Measurements from ENCODE around the gene RPAIN.

Gene RPAIN

DNA sequence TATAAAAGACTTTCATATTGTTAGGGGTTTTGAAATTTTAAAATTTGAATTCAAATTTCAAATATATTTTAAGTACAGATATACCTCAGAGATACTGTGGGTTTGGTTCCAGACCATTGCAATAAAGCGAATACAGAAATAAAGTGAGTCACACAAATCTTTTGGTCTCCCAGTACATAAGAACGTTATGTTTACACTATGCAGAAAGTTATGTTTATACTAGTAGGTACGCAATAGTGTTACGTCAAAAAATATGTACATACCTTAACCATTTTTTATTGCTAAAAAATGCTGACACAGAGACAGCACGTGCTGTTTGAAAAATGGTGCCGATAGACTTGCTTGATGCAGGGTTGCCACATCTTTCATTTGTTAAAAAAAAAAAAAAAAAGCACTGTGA, 20.2 kb upstream of the RPAIN start:
- H3K4me1 ChIP-seq (ENCODE audit: control insufficient read depth in 2 of 2, insufficient read depth in 2 of 2, low read length in 2 of 2), result no peaks in the 10 kb centered on the region
- H3K27me3 ChIP-seq (ENCODE audit: control insufficient read depth in 2 of 2, insufficient read depth in 2 of 2, low read length in 2 of 2), result no peaks in the 10 kb centered on the region
- H3K4me3 ChIP-seq (ENCODE audit: low read length in 2 of 2), result no peak overlapping the region
- no peak overlapping the region for H3K27ac ChIP-seq (ENCODE audit: low read depth in 2 of 2, low read length in 2 of 2)
- peaks cover 51 to 65% of the 10 kb centered on the region in 2 donors for H3K36me3 ChIP-seq (ENCODE audit: control insufficient read depth in 2 of 2, insufficient read depth in 2 of 2, low read length in 2 of 2)
- no peaks in the 10 kb centered on the region for H3K9me3 ChIP-seq (ENCODE audit: control insufficient read depth in 2 of 2, low read length in 2 of 2)
- H3K9ac ChIP-seq (ENCODE audit: low read depth in 1 of 2, low read length in 2 of 2), result no peak overlapping the region

DNA sequence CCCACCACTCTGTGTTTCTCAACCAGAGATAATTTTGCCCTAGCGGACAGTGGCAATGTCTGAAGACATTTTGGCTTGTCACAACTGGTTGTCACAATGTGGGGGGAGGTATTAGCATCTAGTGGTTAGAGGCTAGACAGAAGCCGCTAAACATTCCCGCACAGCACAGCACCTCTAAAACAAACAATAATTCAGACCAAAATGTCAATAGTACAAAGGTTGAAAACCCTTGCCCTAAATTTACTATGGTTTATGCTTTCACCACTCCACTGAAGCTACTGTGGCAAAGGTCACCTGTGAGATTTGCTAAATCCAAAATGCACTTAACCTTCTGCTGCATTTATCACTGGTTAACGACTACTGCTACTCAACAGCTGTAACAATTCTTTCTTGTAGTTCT, 14.6 kb upstream of the RPAIN start:
- Histone ChIP-seq H3K9ac (ENCODE audit: low read depth in 1 of 2, low read length in 2 of 2) (no peak overlapping the region), H3K36me3 (ENCODE audit: control insufficient read depth in 2 of 2, insufficient read depth in 2 of 2, low read length in 2 of 2) (peaks cover 69 to 77% of the 10 kb centered on the region in 2 donors), H3K4me3 (ENCODE audit: low read length in 2 of 2) (no peak overlapping the region), H3K9me3 (ENCODE audit: control insufficient read depth in 2 of 2, low read length in 2 of 2) (no peaks in the 10 kb centered on the region), H3K27ac (ENCODE audit: low read depth in 2 of 2, low read length in 2 of 2) (no peak overlapping the region), H3K4me1 (ENCODE audit: control insufficient read depth in 2 of 2, insufficient read depth in 2 of 2, low read length in 2 of 2) (peaks cover 0 to 7% of the 10 kb centered on the region in 2 donors), H3K27me3 (ENCODE audit: control insufficient read depth in 2 of 2, insufficient read depth in 2 of 2, low read length in 2 of 2) (no peaks in the 10 kb centered on the region)

DNA sequence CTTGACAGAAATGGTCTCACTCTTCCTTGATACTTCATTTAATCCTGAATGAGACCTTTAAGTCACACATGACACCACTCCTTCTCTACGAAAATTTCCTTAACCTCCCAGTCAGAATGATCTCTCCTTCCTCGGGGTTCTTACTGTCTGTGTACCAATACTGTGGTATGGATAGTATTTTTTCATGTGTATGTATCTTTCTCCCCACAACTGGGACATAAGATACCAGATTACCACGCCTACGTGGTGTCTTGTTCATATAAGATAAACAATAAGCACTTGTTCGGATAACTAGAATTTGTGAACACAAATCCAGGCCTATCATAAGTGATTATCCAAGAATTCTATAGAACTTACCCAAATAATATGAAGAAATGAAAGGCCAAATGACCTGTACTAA, 11.8 kb upstream of the RPAIN start:
- no peaks in the 10 kb centered on the region for H3K27me3 ChIP-seq (ENCODE audit: control insufficient read depth in 2 of 2, insufficient read depth in 2 of 2, low read length in 2 of 2)
- no peak overlapping the region for H3K4me3 ChIP-seq (ENCODE audit: low read length in 2 of 2)
- H3K9ac ChIP-seq (ENCODE audit: low read depth in 1 of 2, low read length in 2 of 2), result no peak overlapping the region
- no peaks in the 10 kb centered on the region for H3K9me3 ChIP-seq (ENCODE audit: control insufficient read depth in 2 of 2, low read length in 2 of 2)
- peaks cover 0 to 7% of the 10 kb centered on the region in 2 donors for H3K4me1 ChIP-seq (ENCODE audit: control insufficient read depth in 2 of 2, insufficient read depth in 2 of 2, low read length in 2 of 2)
- peaks cover 71 to 79% of the 10 kb centered on the region in 2 donors for H3K36me3 ChIP-seq (ENCODE audit: control insufficient read depth in 2 of 2, insufficient read depth in 2 of 2, low read length in 2 of 2)
- no peak overlapping the region for H3K27ac ChIP-seq (ENCODE audit: low read depth in 2 of 2, low read length in 2 of 2)

DNA sequence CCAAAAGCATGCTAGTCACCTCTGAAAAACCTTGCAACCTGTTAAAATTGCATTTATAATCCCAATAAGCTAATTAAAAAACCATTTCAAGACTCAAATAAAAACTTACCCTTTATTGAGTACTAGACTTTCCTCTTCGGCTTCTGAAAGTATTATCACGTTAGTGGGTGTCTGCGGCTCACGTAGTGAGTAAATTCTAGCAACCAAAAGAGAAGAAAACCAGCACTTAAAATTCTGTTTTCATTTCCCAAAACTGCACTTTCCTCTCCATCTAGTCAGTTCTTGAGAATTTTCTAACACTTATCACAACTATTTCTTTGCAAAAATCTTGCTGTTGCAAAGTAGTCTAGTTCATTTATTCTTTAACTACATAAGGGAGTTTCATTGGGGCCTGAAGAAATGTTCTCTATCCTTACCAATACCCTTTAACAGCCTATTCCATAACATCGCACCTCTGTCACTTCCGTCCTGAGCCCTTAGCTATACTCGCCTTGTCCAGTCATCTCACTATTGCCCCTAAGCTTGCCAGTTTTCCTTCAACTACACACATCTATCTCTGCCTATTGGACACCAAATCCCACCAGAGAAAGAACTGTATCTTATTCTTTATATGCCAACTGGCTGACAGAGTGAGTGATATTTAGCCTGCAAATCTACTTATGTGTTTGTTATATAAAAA, 9.2 kb upstream of the RPAIN start:
- Histone ChIP-seq H3K36me3 (ENCODE audit: control insufficient read depth in 2 of 2, insufficient read depth in 2 of 2, low read length in 2 of 2) (peaks cover 71 to 73% of the 10 kb centered on the region in 2 donors), H3K4me1 (ENCODE audit: control insufficient read depth in 2 of 2, insufficient read depth in 2 of 2, low read length in 2 of 2) (peaks cover 0 to 15% of the 10 kb centered on the region in 2 donors), H3K27me3 (ENCODE audit: control insufficient read depth in 2 of 2, insufficient read depth in 2 of 2, low read length in 2 of 2) (no peaks in the 10 kb centered on the region), H3K27ac (ENCODE audit: low read depth in 2 of 2, low read length in 2 of 2) (no peak overlapping the region), H3K9ac (ENCODE audit: low read depth in 1 of 2, low read length in 2 of 2) (no peak overlapping the region), H3K9me3 (ENCODE audit: control insufficient read depth in 2 of 2, low read length in 2 of 2) (no peaks in the 10 kb centered on the region), H3K4me3 (ENCODE audit: low read length in 2 of 2) (no peak overlapping the region)

DNA sequence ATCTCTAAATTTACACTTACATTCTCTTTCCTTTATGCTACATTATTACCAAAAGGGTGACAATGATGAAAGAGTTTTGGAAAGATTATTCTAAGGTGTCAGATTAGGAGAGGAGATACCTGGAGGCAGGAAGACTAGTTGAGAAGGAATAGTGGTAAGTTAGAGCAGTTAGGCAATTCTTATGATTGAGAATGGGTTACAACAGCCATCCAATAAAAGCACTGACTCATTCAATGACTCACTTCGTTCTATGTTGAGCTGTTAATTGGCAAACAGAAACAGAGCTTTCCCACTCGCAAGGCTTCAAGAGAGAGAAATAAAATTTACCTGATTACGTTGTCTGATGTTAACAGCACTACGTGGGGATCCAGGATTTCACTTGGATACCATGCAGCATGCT, 6.3 kb upstream of the RPAIN start:
- H3K9ac ChIP-seq (ENCODE audit: low read depth in 1 of 2, low read length in 2 of 2), result peak overlapping the region in 1 of 2 donors; percentile 15
- H3K4me3 ChIP-seq (ENCODE audit: low read length in 2 of 2), result no peak overlapping the region
- no peak overlapping the region for H3K27ac ChIP-seq (ENCODE audit: low read depth in 2 of 2, low read length in 2 of 2)
- peaks cover 15 to 29% of the 10 kb centered on the region in 2 donors for H3K4me1 ChIP-seq (ENCODE audit: control insufficient read depth in 2 of 2, insufficient read depth in 2 of 2, low read length in 2 of 2)
- no peaks in the 10 kb centered on the region for H3K9me3 ChIP-seq (ENCODE audit: control insufficient read depth in 2 of 2, low read length in 2 of 2)
- H3K27me3 ChIP-seq (ENCODE audit: control insufficient read depth in 2 of 2, insufficient read depth in 2 of 2, low read length in 2 of 2), result no peaks in the 10 kb centered on the region
- peaks cover 42 to 58% of the 10 kb centered on the region in 2 donors for H3K36me3 ChIP-seq (ENCODE audit: control insufficient read depth in 2 of 2, insufficient read depth in 2 of 2, low read length in 2 of 2)

DNA sequence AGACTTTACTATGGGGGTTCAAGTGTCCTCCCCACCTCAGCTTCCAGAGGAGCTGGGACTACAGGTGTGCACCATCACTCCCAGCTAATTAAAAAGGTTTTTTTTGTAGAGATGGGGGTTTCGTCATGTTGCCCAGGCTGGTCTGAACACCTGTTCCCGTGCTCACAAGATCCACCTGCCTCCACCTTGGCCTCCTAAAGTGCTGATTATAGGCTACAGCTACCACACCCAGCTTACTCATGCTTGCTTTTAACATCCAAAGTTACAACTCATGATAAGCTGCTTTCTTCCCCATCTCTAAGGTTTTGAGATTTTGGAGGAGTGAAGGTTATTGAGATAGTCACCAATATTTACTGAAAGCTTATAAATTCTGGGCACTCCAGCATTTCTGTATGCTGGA, 3.1 kb upstream of the RPAIN start:
- Histone ChIP-seq H3K4me1 (ENCODE audit: control insufficient read depth in 2 of 2, insufficient read depth in 2 of 2, low read length in 2 of 2) (peaks cover 21 to 39% of the 10 kb centered on the region in 2 donors), H3K27ac (ENCODE audit: low read depth in 2 of 2, low read length in 2 of 2) (peak overlapping the region in 1 of 2 donors; percentile 57), H3K36me3 (ENCODE audit: control insufficient read depth in 2 of 2, insufficient read depth in 2 of 2, low read length in 2 of 2) (peaks cover 23 to 44% of the 10 kb centered on the region in 2 donors), H3K27me3 (ENCODE audit: control insufficient read depth in 2 of 2, insufficient read depth in 2 of 2, low read length in 2 of 2) (no peaks in the 10 kb centered on the region), H3K9me3 (ENCODE audit: control insufficient read depth in 2 of 2, low read length in 2 of 2) (no peaks in the 10 kb centered on the region), H3K9ac (ENCODE audit: low read depth in 1 of 2, low read length in 2 of 2) (no peak overlapping the region), H3K4me3 (ENCODE audit: low read length in 2 of 2) (peak overlapping the region in 1 of 2 donors; percentile 4)

DNA sequence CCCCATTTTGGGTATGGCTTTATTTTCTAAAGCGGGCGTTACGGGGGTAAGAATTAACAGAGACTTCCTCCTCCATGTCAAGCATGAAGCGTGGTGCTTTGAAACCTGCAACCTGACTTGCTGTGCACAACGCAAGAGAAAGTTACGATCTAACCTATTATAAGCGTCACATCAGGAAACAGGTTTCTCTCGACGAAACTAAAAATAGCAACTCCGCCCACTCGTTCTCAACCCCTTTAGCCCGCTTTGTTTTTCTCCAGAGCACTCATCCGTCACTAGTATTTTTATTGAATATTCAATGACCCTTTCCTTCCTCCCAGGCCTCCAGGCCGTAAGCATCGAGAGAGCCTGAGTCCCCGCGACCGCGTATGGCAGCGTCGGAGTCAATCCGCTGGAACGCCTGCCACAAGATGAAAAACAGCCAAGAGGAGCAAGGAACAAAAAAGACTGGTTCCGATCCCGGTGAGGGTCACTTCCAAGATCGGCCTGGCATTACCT, 1.1 kb upstream of the RPAIN start:
- H3K36me3 ChIP-seq (ENCODE audit: control insufficient read depth in 2 of 2, insufficient read depth in 2 of 2, low read length in 2 of 2), result peaks cover 27 to 39% of the 10 kb centered on the region in 2 donors
- peak overlapping the region; percentile 95 to 98 for H3K9ac ChIP-seq (ENCODE audit: low read depth in 1 of 2, low read length in 2 of 2)
- H3K4me3 ChIP-seq (ENCODE audit: low read length in 2 of 2), result peak overlapping the region; percentile 92 to 93
- H3K9me3 ChIP-seq (ENCODE audit: control insufficient read depth in 2 of 2, low read length in 2 of 2), result no peaks in the 10 kb centered on the region
- H3K27me3 ChIP-seq (ENCODE audit: control insufficient read depth in 2 of 2, insufficient read depth in 2 of 2, low read length in 2 of 2), result no peaks in the 10 kb centered on the region
- H3K4me1 ChIP-seq (ENCODE audit: control insufficient read depth in 2 of 2, insufficient read depth in 2 of 2, low read length in 2 of 2), result peaks cover 21 to 34% of the 10 kb centered on the region in 2 donors
- peak overlapping the region; percentile 96 to 97 for H3K27ac ChIP-seq (ENCODE audit: low read depth in 2 of 2, low read length in 2 of 2)

DNA sequence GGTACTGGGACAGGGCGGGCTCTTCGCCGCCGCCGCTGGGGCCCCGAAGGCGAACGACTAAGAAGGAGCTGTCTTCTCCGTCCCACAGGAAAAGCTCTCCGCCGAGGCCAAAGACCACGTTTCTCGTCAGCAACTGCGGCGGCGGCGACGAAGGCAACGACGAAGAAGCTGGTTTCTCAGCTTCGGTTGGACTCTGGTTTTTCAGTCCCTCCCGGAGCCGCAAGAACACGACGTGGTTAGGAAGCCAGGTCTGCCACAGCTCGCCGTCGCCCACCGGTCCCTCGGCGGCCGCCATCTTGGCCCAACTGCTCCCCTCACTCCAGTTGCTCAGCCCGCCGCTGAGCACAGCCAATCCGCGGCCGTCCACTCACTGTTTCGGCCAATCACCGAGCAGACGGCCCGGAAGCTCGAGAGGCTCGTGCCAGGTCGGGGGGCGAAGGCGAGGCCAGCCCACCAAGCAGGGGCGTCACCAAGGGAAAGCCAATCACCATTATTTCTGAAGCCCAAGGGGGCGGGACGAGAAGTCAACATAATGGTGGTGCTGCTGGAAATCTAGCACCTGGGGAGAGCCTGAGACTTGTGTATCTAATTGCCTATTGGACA, 525 bp upstream of the RPAIN start, which contains the start of gene NUP88:
TSS of gene NUP88 (minus strand) at position 307 of the 603 bp plus-strand sequence. CDS start at position 295, 12 bp downstream.
- peaks cover 31 to 38% of the 10 kb centered on the region in 2 donors for H3K36me3 ChIP-seq (ENCODE audit: control insufficient read depth in 2 of 2, insufficient read depth in 2 of 2, low read length in 2 of 2)
- no peaks in the 10 kb centered on the region for H3K9me3 ChIP-seq (ENCODE audit: control insufficient read depth in 2 of 2, low read length in 2 of 2)
- H3K27me3 ChIP-seq (ENCODE audit: control insufficient read depth in 2 of 2, insufficient read depth in 2 of 2, low read length in 2 of 2), result no peaks in the 10 kb centered on the region
- H3K27ac ChIP-seq (ENCODE audit: low read depth in 2 of 2, low read length in 2 of 2), result peak within 1 kb of the TSS; percentile 96 to 97
- peak within 1 kb of the TSS; percentile 92 to 93 for H3K4me3 ChIP-seq (ENCODE audit: low read length in 2 of 2)
- peak within 1 kb of the TSS; percentile 95 to 98 for H3K9ac ChIP-seq (ENCODE audit: low read depth in 1 of 2, low read length in 2 of 2)
- H3K4me1 ChIP-seq (ENCODE audit: control insufficient read depth in 2 of 2, insufficient read depth in 2 of 2, low read length in 2 of 2), result peaks cover 21 to 28% of the 10 kb centered on the region in 2 donors

DNA sequence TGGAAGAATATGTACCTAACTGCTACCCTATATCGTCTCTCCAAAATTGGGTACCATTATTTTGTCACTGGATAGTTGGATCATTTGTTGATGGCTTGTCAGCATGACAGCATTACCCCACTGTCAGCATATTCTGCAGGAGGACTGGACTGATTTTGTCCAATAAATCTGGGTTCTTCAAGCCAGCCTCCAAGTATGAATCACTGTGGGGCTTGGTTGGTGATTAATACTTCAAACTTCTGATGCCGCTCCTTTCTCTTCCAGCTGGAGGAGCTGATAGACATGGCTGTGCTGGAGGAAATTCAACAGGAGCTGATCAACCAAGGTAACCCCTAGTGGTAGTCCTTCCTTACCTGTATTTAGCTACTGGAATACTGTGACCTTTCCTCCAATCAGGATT, 2.5 kb downstream of the RPAIN start:
- Histone ChIP-seq H3K9me3 (ENCODE audit: control insufficient read depth in 2 of 2, low read length in 2 of 2) (no peaks in the 10 kb centered on the region), H3K36me3 (ENCODE audit: control insufficient read depth in 2 of 2, insufficient read depth in 2 of 2, low read length in 2 of 2) (peaks cover 40 to 44% of the 10 kb centered on the region in 2 donors), H3K27me3 (ENCODE audit: control insufficient read depth in 2 of 2, insufficient read depth in 2 of 2, low read length in 2 of 2) (no peaks in the 10 kb centered on the region), H3K9ac (ENCODE audit: low read depth in 1 of 2, low read length in 2 of 2) (no peak overlapping the region), H3K4me1 (ENCODE audit: control insufficient read depth in 2 of 2, insufficient read depth in 2 of 2, low read length in 2 of 2) (peaks cover 14 to 19% of the 10 kb centered on the region in 2 donors), H3K4me3 (ENCODE audit: low read length in 2 of 2) (no peak overlapping the region), H3K27ac (ENCODE audit: low read depth in 2 of 2, low read length in 2 of 2) (no peak overlapping the region)

DNA sequence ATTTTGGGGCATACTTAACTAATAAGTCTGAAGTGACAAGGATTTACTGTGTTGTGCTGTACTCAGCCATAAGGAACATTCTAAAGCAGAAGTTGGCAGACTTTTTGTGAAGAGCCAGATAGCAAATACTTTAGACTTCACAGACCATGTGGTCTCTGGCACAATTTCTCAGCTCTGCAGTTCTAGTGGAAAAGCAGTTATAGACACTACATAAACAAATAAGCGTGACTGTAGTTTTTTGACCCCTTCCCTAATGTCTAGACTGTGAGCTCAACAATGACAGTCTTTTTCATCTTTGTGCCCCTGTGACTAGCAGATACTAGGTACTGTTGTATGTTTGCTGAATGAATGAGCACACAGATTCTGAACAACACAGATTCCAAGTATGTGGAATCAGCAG, 4.9 kb downstream of the RPAIN start:
- no peaks in the 10 kb centered on the region for H3K9me3 ChIP-seq (ENCODE audit: control insufficient read depth in 2 of 2, low read length in 2 of 2)
- H3K27ac ChIP-seq (ENCODE audit: low read depth in 2 of 2, low read length in 2 of 2), result no peak overlapping the region
- no peak overlapping the region for H3K9ac ChIP-seq (ENCODE audit: low read depth in 1 of 2, low read length in 2 of 2)
- H3K36me3 ChIP-seq (ENCODE audit: control insufficient read depth in 2 of 2, insufficient read depth in 2 of 2, low read length in 2 of 2), result peaks cover 59 to 65% of the 10 kb centered on the region in 2 donors
- no peak overlapping the region for H3K4me3 ChIP-seq (ENCODE audit: low read length in 2 of 2)
- H3K27me3 ChIP-seq (ENCODE audit: control insufficient read depth in 2 of 2, insufficient read depth in 2 of 2, low read length in 2 of 2), result no peaks in the 10 kb centered on the region
- peaks cover 6 to 10% of the 10 kb centered on the region in 2 donors for H3K4me1 ChIP-seq (ENCODE audit: control insufficient read depth in 2 of 2, insufficient read depth in 2 of 2, low read length in 2 of 2)

All from mucosa of rectum (tissue), 2 donors.